A549 (cell line): ENCODE data around the gene RABGEF1. TPM values are rescaled to one million over a fixed set of nuclear protein-coding genes. Genes with fewer than 3 reads are reported as not detected.
A peak's percentile ranks its signal among the peaks of the same experiment; 100 is the strongest.
"Not testable (repeated sequence)": the region's sequence is repeated elsewhere in the genome, so short reads cannot be mapped to it uniquely, and the experiment has no call there.

Experiments
- ATAC-seq, 2 experiments: fragments of 200-7000 bp in 1 of 2; fragments of >200 bp in 1 of 2; cut with Nextera tagmentation in 1 of 2; cut with Tn5 transposase in 1 of 2; 3 replicates each; pipeline versions ENCODE4 v1.8.0 to v1.9.1; 2018 to 2020; ENCODE audit warnings: mild to moderate bottlenecking in 1 of 2, moderate library complexity in 1 of 2
- CTCF ChIA-PET: fragments of 300-600 bp; sonication (Branson Sonifier 250); formaldehyde crosslinking; extraction: SDS; loops from one replicate; lab custom pipeline; 2021; ENCODE audit warnings: antibody characterized with exemption, inconsistent platforms; lab: Yijun Ruan, JAX
- POLR2A ChIA-PET: fragments of 350-600 bp; formaldehyde crosslinking; extraction: SDS; loops from one replicate; lab custom pipeline; 2021; ENCODE audit warnings: antibody characterized with exemption, inconsistent platforms; lab: Yijun Ruan, JAX
- DNase-seq, 2 experiments: peaks; one replicate each; pipeline versions ENCODE4 v3.0.0 to v3.0.0-alpha.2; 2011 to 2016; ENCODE audit warnings: low read depth in 1 of 2, low spot score in 1 of 2
- FAIRE-seq: peaks from 2 replicates; lab custom pipeline; 2011; peaks lifted over from hg19 to GRCh38; lab: Jason Lieb, UNC
- H3K27ac ChIP-seq, 2 experiments: fragments of >200 bp; sonication (Bioruptor Twin); formaldehyde crosslinking; 3 replicates each; pipeline ENCODE4 v1.5.1; 2016 to 2017
- H3K4me1 ChIP-seq: fragments of >200 bp; sonication (Bioruptor Twin); formaldehyde crosslinking; 3 replicates; pipeline ENCODE4 v1.6.1; 2016
- H3K4me2 ChIP-seq: fragments of >200 bp; sonication (Bioruptor Twin); formaldehyde crosslinking; 3 replicates; pipeline ENCODE4 v1.6.1; 2016
- H3K4me3 ChIP-seq: fragments of >200 bp; sonication (Bioruptor Twin); formaldehyde crosslinking; 3 replicates; pipeline ENCODE4 v1.5.1; 2016
- H3K9me3 ChIP-seq: fragments of >200 bp; sonication (Bioruptor Twin); formaldehyde crosslinking; 3 replicates; pipeline ENCODE4 v1.6.1; 2016
- CEBPB ChIP-seq, 2 experiments: fragments of >200 bp in 1 of 2; sonication (Bioruptor Twin) in 1 of 2; formaldehyde crosslinking in 1 of 2; IDR thresholded peaks; 2 replicates each; pipeline ENCODE4 v1.6.1; 2012 to 2016
- CHD2 ChIP-seq: fragments of 150-350 bp; IDR thresholded peaks from 2 replicates; pipeline ENCODE4 v1.6.1; 2014; ENCODE audit warnings: low read length; ENCODE audit not compliant: partially characterized antibody
- E2F6 ChIP-seq: IDR thresholded peaks from 2 replicates; pipeline ENCODE4 v1.6.1; 2012; ENCODE audit warnings: low read depth, borderline replicate concordance
- FOXS1 ChIP-seq: fragments of 250-450 bp; sonication (Bioruptor Pico); IDR thresholded peaks from 2 replicates; pipeline ENCODE4 v1.5.0; 2020; ENCODE audit warnings: mild to moderate bottlenecking, moderate library complexity
- GATA3 ChIP-seq: IDR thresholded peaks from 2 replicates; pipeline ENCODE4 v1.6.1; 2012; ENCODE audit warnings: borderline replicate concordance
- HES2 ChIP-seq: fragments of >200 bp; sonication (Bioruptor Twin); formaldehyde crosslinking; IDR thresholded peaks from 2 replicates; pipeline ENCODE4 v1.6.1; 2016
- HMGXB4 ChIP-seq: fragments of 250-450 bp; sonication (Bioruptor Pico); IDR thresholded peaks from 2 replicates; pipeline ENCODE4 v1.5.0; 2021; ENCODE audit warnings: mild to moderate bottlenecking, moderate library complexity, borderline replicate concordance
- HOXB5 ChIP-seq: fragments of 250-450 bp; sonication (Bioruptor Pico); IDR thresholded peaks from 2 replicates; pipeline ENCODE4 v1.5.0; 2020; ENCODE audit warnings: mild to moderate bottlenecking, moderate library complexity
- JUN ChIP-seq, 2 experiments: fragments of >200 bp; sonication (Bioruptor Twin); formaldehyde crosslinking; IDR thresholded peaks; 2 replicates in 1 of 2; 3 replicates in 1 of 2; pipeline ENCODE4 v1.6.1; 2016 to 2017
- MAFK ChIP-seq: fragments of 450-650 bp; IDR thresholded peaks from 2 replicates; pipeline ENCODE4 v1.6.1; 2014; ENCODE audit not compliant: partially characterized antibody
- MAZ ChIP-seq: fragments of 150-350 bp; IDR thresholded peaks from 2 replicates; pipeline ENCODE4 v1.6.1; 2014; ENCODE audit warnings: antibody characterized with exemption, low read depth, low read length, borderline replicate concordance
- MYC ChIP-seq: IDR thresholded peaks from 2 replicates; pipeline ENCODE4 v1.6.1; 2012; ENCODE audit warnings: mild to moderate bottlenecking, inconsistent platforms, low read length, improper control_type of control experiment, borderline replicate concordance
- NPAS2 ChIP-seq: fragments of 250-450 bp; sonication (Bioruptor Pico); IDR thresholded peaks from 2 replicates; pipeline ENCODE4 v1.8.0; 2022; ENCODE audit warnings: mild to moderate bottlenecking, moderate library complexity, borderline replicate concordance
- PHF8 ChIP-seq: fragments of 200-600 bp; sonication (generic); IDR thresholded peaks from 2 replicates; pipeline ENCODE4 v1.6.1; 2016; ENCODE audit warnings: low read depth, mild to moderate bottlenecking, antibody characterized with exemption, moderate library complexity, borderline replicate concordance
- POLR2A ChIP-seq: IDR thresholded peaks from 2 replicates; pipeline ENCODE4 v1.6.1; 2012; ENCODE audit warnings: mild to moderate bottlenecking, low read length
- POLR2AphosphoS2 ChIP-seq: conservative IDR thresholded peaks from 2 replicates; pipeline ENCODE4 v1.6.1; 2012; ENCODE audit warnings: low read length, improper control_type of control experiment, inconsistent platforms
- RAD21 ChIP-seq, 2 experiments: fragments of >200 bp in 1 of 2; sonication (Bioruptor Twin) in 1 of 2; formaldehyde crosslinking in 1 of 2; IDR thresholded peaks in 1 of 2; conservative IDR thresholded peaks in 1 of 2; 2 replicates in 1 of 2; 3 replicates in 1 of 2; pipeline ENCODE4 v1.6.1; 2012 to 2018; ENCODE audit warnings: inconsistent platforms in 1 of 2
- RFX5 ChIP-seq: fragments of 450-650 bp; IDR thresholded peaks from 2 replicates; pipeline ENCODE4 v1.7.1; 2014; ENCODE audit warnings: antibody characterized with exemption, mild to moderate bottlenecking, moderate library complexity
- RNF2 ChIP-seq: fragments of 200-600 bp; sonication (generic); IDR thresholded peaks from 2 replicates; pipeline ENCODE4 v1.6.1; 2016; ENCODE audit warnings: low read depth, mild to moderate bottlenecking, antibody characterized with exemption, moderate library complexity, borderline replicate concordance
- SMC3 ChIP-seq: fragments of >200 bp; sonication (Bioruptor Twin); formaldehyde crosslinking; IDR thresholded peaks from 3 replicates; pipeline ENCODE4 v1.6.1; 2018; ENCODE audit warnings: inconsistent platforms
- SREBF2 ChIP-seq: fragments of 450-650 bp; IDR thresholded peaks from 2 replicates; pipeline ENCODE4 v1.6.1; 2014; ENCODE audit warnings: mild to moderate bottlenecking, moderate library complexity
- WGBS: methylation state at CpG from one replicate; pipeline ENCODE4 v1.1.6; 2017; ENCODE audit errors: missing lambda C conversion rate; 5-methylcytosine and 5-hydroxymethylcytosine counted together
- polyA plus RNA-seq, 4 experiments: library from polyadenylated mRNA; depleted of rRNA in 3 of 4; stranded (reverse); fragments of >200 nt; fragmentation: RNase III in 1 of 4; extraction: RNeasy Plus Mini Kit Qiagen cat#74134 plus additional on column Dnase treatment in 1 of 4; gene quantifications; 2 replicates in 3 of 4; 3 replicates in 1 of 4; pipeline ENCODE4 v1.2.3, GENCODE V29; 2011 to 2017
- TF ChIP-seq, protein P1 (sequence below): fragments of 450-650 bp; IDR thresholded peaks from 2 replicates; pipeline ENCODE4 v1.6.1; 2014; ENCODE audit warnings: antibody characterized with exemption
- TF ChIP-seq, protein P2 (sequence below): IDR thresholded peaks from 2 replicates; pipeline ENCODE4 v1.6.1; 2012
- TF ChIP-seq, protein P3 (sequence below): fragments of >200 bp; sonication (Bioruptor Twin); formaldehyde crosslinking; IDR thresholded peaks from 3 replicates; pipeline ENCODE4 v1.6.1; 2016

The RABGEF1 gene
- polyA plus RNA-seq, 2 of the 4 experiments (the other 2 are of a cell fraction) = 16.2 to 22.6 TPM

- CTCF ChIA-PET = interaction anchor here (1.3 to 1.6 kb wide), 2 partner anchors 27 to 138 kb away, joined by 3 read pairs; no protein-coding TSS in a partner anchor
- H3K9me3 ChIP-seq, POLR2A ChIA-PET, ATAC-seq, FAIRE-seq, H3K4me3 ChIP-seq, DNase-seq, H3K27ac ChIP-seq: not testable (repeated sequence)
- peak overlapping the region; percentile 93 for H3K4me2 ChIP-seq
- H3K4me1 ChIP-seq = peaks cover 17% of the 10 kb centered on the region; the same call in 2 of the 3 replicates
- 88% methylated on average over 7 of the region's 7 CpGs for WGBS
These were observed 103.0 kb downstream of the RABGEF1 start for GRCh38 chr7:66843492-66843891.

GRCh38 chr7:66844552-66845378, 104.2 kb downstream of the RABGEF1 start:
- H3K27ac ChIP-seq = peak overlapping the region; percentile 90 to 91
- peak overlapping the region; percentile 97 for H3K4me2 ChIP-seq
- H3K4me3 ChIP-seq = peak overlapping the region; percentile 96
- ATAC-seq = peak; percentile 95 to 96
- 2% methylated on average over 30 of the region's 61 CpGs for WGBS
- TF ChIP-seq HOXB5 (CRISPR knock-in tag) = no peak
- no peak for TF ChIP-seq SREBF2
- peak; percentile 91 for TF ChIP-seq POLR2A
- TF ChIP-seq CHD2 = no peak
- TF ChIP-seq POLR2AphosphoS2 = no peak
- TF ChIP-seq, protein P1, sequence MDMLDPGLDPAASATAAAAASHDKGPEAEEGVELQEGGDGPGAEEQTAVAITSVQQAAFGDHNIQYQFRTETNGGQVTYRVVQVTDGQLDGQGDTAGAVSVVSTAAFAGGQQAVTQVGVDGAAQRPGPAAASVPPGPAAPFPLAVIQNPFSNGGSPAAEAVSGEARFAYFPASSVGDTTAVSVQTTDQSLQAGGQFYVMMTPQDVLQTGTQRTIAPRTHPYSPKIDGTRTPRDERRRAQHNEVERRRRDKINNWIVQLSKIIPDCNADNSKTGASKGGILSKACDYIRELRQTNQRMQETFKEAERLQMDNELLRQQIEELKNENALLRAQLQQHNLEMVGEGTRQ = peak; percentile 18; the same call in 1 of the 2 replicates
- peak in 1 of 2 experiments; percentile 48; a peak in 1 of 4 replicates for TF ChIP-seq CEBPB (IDR thresholded peaks at IDR 0.05)
- no peak for TF ChIP-seq MAZ
- TF ChIP-seq HES2 = no peak
- TF ChIP-seq RNF2 = 0 out of 2 replicates have a peak, but pooled peaks have one; percentile 7
- TF ChIP-seq RFX5 = peak; percentile 80
- TF ChIP-seq JUN (IDR thresholded peaks at IDR 0.05) = peak; percentile 50 to 88; a peak in 4 of 5 replicates
- TF ChIP-seq, protein P2, sequence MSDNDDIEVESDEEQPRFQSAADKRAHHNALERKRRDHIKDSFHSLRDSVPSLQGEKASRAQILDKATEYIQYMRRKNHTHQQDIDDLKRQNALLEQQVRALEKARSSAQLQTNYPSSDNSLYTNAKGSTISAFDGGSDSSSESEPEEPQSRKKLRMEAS = peak; percentile 87
- no peak for TF ChIP-seq NPAS2 (CRISPR knock-in tag)
- no peak for TF ChIP-seq RAD21 (conservative IDR thresholded peaks at IDR 0.05 in 1 of 2, IDR thresholded peaks at IDR 0.05 in 1 of 2)
- TF ChIP-seq MYC = no peak
- no peak for TF ChIP-seq FOXS1 (CRISPR knock-in tag)
- peak; percentile 32; the same call in 1 of the 2 replicates for TF ChIP-seq E2F6
- TF ChIP-seq GATA3 = no peak
- TF ChIP-seq SMC3 = 0 out of 3 replicates have a peak, but pooled peaks have one; percentile 9
- TF ChIP-seq MAFK = no peak
- TF ChIP-seq HMGXB4 (CRISPR knock-in tag) = no peak
- peak; percentile 64 for TF ChIP-seq PHF8
- TF ChIP-seq, protein P3, sequence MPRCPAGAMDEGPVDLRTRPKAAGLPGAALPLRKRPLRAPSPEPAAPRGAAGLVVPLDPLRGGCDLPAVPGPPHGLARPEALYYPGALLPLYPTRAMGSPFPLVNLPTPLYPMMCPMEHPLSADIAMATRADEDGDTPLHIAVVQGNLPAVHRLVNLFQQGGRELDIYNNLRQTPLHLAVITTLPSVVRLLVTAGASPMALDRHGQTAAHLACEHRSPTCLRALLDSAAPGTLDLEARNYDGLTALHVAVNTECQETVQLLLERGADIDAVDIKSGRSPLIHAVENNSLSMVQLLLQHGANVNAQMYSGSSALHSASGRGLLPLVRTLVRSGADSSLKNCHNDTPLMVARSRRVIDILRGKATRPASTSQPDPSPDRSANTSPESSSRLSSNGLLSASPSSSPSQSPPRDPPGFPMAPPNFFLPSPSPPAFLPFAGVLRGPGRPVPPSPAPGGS = peak; percentile 88; the same call in 2 of the 3 replicates
- TF ChIP-seq, all 56 proteins: peak for 11
- ChIA-PET POLR2A (interaction anchor here (0.6 to 1.6 kb wide), 13 partner anchors 14 to 287 kb away, joined by 3 to 15 read pairs (median 4); partner anchors contain the start of genes KCTD7, RABGEF1, SBDS and TMEM248), CTCF (interaction anchor here (0.6 to 1.6 kb wide), 4 partner anchors 28 to 1110 kb away, joined by 3 to 4 read pairs (median 3); no protein-coding TSS in a partner anchor)
- DNase-seq = peak; percentile 91 to 99
- no peaks in the 10 kb centered on the region for H3K9me3 ChIP-seq
- H3K4me1 ChIP-seq = peaks cover 20% of the 10 kb centered on the region; the same call in 2 of the 3 replicates
- peak; percentile 89 for FAIRE-seq
